ENCODE data around the gene VTA1.
"Not testable (repeated sequence)": the region's sequence is repeated elsewhere in the genome, so short reads cannot be mapped to it uniquely, and the experiment has no call there.

Gene VTA1

DNA sequence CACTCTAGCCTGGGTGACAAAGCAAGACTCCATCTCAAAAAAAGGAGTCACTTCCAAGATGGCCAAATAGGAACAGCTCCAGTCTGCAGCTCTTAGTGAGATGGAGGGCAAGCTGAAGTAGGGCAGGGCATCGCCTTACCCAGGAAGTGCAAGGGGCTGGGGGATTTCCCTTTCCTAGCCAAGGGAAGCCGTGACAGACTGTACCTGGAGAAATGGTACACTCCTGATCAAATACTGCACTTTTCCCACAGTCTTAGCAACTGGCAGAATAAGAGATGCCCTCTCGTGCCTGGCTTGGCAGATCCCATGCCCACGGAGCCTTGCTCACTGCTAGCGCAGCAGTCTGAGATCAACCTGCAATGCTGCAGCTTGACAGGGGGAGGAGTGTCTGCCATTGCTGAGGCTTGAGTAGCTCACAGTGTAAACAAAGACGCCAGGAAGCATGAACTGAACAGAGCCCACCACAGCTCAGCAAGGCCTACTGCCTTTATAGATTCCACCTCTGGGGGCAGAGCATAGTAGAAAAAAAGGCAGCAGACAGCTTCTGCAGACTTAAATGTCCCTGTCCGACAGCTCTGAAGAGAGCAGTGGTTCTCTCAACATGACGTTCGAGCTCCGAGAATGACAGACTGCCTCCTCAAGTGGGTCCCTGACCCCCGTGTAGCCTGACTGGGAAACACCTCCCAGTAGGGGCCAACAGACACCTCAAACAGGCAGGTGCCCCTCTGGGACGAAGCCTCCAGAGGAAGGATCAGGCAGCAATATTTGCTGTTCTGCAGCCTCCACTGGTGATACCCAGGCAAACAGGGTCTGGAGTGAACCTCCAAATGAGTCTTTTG lies 85.4 kb downstream of the VTA1 start:
- not testable (repeated sequence) for DNase-seq (ENCODE audit: extremely low spot score)
- ChIA-PET POLR2A (interaction anchor here (0.5 kb wide), 1 partner anchor 294 kb away, joined by 5 read pairs; no protein-coding TSS in a partner anchor), CTCF (interaction anchor here (1.2 to 1.6 kb wide), 3 partner anchors 11 to 69 kb away, joined by 3 read pairs; no protein-coding TSS in a partner anchor)

DNA sequence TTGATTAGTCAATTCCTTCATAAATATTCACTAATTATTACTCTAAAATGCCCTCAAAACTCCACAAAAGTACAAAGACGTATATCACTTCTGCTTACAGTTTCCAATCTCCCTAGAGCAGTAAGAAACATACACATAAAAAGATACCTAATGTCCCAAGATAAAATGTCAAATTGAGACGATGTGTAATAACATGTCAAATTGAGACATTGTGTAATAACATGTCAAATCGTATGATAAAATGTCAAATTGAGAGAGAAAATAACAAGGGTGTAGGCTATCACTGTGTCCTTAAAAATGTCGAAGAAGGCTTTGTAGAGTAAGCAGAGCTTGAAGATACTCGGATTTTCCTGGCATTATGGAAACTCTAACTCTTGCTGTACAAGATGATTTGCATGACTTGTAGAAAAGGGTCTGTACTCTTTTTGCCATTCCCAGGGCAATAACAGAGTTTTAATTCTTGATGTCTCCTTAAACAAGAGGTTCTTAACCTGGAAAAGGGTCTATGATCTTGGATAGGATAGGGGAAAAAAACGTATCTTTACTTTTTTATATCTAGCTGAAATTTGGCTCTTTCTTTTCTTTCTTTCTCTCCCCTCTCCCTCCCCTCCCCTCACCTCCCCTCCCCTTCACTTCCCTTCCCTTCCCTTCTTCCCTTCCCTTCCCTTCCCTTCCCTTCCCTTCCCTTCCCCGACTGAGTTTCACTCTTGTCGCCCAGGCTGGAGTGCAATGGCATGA lies 87.1 kb downstream of the VTA1 start:
- ChIA-PET CTCF (interaction anchor here (0.8 to 1.6 kb wide), 2 partner anchors 8 to 67 kb away, joined by 3 read pairs; no protein-coding TSS in a partner anchor), POLR2A (no interaction called here)
- DNase-seq (ENCODE audit: extremely low spot score): no peak
- TF ChIP-seq CTCF (IDR thresholded peaks at IDR 0.05; ENCODE audit: control extremely low read depth, extremely low read depth, low read depth, missing control alignments): no peak

DNA sequence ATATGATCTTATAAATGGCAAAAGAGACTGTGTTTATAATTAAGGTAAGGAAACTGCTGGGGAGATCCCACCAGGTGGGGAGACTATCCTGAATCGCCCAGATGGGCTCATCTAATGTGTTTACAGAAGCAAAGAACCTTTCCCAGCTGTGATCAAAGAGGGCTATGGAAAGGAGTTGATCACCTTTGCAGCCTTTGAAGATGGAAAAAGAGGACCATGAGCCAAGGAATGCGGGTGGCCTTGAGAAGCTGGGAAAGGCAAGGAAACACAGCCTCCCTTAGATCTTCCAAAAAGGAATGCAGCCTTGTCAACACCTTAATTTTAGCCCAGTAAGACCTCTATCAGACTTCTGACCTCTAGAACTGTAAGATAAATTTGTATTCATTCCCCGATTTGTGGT lies 88.2 kb downstream of the VTA1 start:
- ChIA-PET POLR2A (no interaction called here), CTCF (interaction anchor here (0.9 kb wide), 1 partner anchor 19 kb away, joined by 3 read pairs; no protein-coding TSS in a partner anchor)
- no peak for TF ChIP-seq CTCF (IDR thresholded peaks at IDR 0.05; ENCODE audit: control extremely low read depth, extremely low read depth, low read depth, missing control alignments)
- no peak for DNase-seq (ENCODE audit: extremely low spot score)

- CTCF ChIA-PET: interaction anchor here (0.9 kb wide), 1 partner anchor 19 kb away, joined by 3 read pairs; no protein-coding TSS in a partner anchor
- POLR2A ChIA-PET: no interaction called here
- TF ChIP-seq CTCF (IDR thresholded peaks at IDR 0.05; ENCODE audit: control extremely low read depth, extremely low read depth, low read depth, missing control alignments): no peak
- DNase-seq (ENCODE audit: extremely low spot score): no peak
Observed at GRCh38 chr6:142235791-142236190, 88.7 kb downstream of the VTA1 start.

- no peak for DNase-seq (ENCODE audit: extremely low spot score)
- ChIA-PET CTCF (no interaction called here), POLR2A (no interaction called here)
- no peak for TF ChIP-seq CTCF (IDR thresholded peaks at IDR 0.05; ENCODE audit: control extremely low read depth, extremely low read depth, low read depth, missing control alignments)
Observed at GRCh38 chr6:142236691-142237090, 89.6 kb downstream of the VTA1 start.

DNA sequence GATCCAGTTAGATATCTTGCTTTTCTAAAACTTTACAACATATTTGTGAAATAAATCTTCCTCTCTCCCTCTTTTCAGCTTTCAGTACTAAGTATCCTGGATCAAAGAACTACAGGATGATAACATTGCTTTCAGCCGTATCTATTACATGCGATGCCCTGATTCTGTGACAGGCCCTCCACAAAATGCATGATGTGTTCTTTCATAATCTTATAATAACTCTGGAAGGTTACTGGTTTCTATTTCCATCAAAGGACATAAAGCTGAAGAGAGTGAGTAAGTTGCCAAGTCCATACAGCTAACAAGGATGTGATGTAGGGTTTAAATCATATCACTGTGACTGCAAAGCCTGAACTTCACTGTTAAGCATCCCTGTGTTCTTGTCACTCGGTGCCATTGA lies 91.8 kb downstream of the VTA1 start:
- DNase-seq (ENCODE audit: extremely low spot score): no peak
- TF ChIP-seq CTCF (IDR thresholded peaks at IDR 0.05; ENCODE audit: control extremely low read depth, extremely low read depth, low read depth, missing control alignments): no peak
- CTCF ChIA-PET: no interaction called here
- POLR2A ChIA-PET: interaction anchor here (0.6 kb wide), 1 partner anchor 14 kb away, joined by 5 read pairs; no protein-coding TSS in a partner anchor

DNA sequence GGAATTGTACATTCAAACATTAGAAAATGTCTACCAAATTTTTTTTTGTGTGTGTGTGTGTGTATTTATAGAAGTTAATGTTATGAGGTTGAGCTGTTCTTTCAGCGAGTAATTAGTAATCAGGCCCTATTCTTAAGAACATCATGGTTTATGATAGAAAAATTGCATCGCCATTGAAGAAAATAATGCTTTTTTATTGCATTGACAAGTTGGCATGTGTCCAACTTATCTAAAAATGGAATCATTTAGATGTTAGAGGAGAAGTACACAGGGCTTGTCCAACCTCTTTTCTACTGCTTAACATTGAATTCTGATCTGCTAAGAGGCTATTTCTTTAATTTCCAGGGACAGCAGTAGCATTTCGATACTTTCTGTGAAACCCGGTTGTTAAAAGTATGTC lies 93.1 kb downstream of the VTA1 start:
- CTCF ChIA-PET: no interaction called here
- POLR2A ChIA-PET: no interaction called here
- no peak for DNase-seq (ENCODE audit: extremely low spot score)
- no peak for TF ChIP-seq CTCF (IDR thresholded peaks at IDR 0.05; ENCODE audit: control extremely low read depth, extremely low read depth, low read depth, missing control alignments)

All from GM10248 (cell line).